Transverse colon (tissue), 4 donors: Measurements from ENCODE around the gene DDIT3. TPM values are rescaled to one million over a fixed set of nuclear protein-coding genes. Genes with fewer than 3 reads are reported as not detected.

Experiments
- DNase-seq: peaks from one replicate; pipeline ENCODE4 v3.0.0-alpha.2; 2019
- H3K27ac ChIP-seq, 4 donors: fragments of 200-600 bp; sonication (generic); 2 replicates each; pipeline ENCODE4 v1.5.1; 2016 to 2018; ENCODE audit warnings: inconsistent platforms in 4 of 4
- H3K27me3 ChIP-seq: fragments of 200-600 bp; sonication (generic); 2 replicates; pipeline ENCODE4 v1.5.1; 2017; ENCODE audit warnings: inconsistent platforms
- H3K36me3 ChIP-seq, 4 donors: fragments of 200-600 bp; sonication (generic); 2 replicates each; pipeline ENCODE4 v1.5.1; 2017 to 2019; ENCODE audit warnings: inconsistent platforms in 4 of 4
- H3K4me1 ChIP-seq, 4 donors: fragments of 200-600 bp; sonication (generic); 2 replicates each; pipeline ENCODE4 v1.5.1; 2017 to 2020; ENCODE audit warnings: inconsistent platforms in 4 of 4
- H3K4me3 ChIP-seq, 4 donors: fragments of 200-600 bp; sonication (generic); 1 replicate in 1 of 4; 2 replicates in 3 of 4; pipeline versions ENCODE4 v1.5.1 to v1.6.1; 2017 to 2019; ENCODE audit warnings: inconsistent platforms in 4 of 4
- H3K9me3 ChIP-seq, 2 donors: fragments of 200-600 bp; sonication (generic); 2 replicates each; pipeline ENCODE4 v1.5.1; 2017 to 2019; ENCODE audit warnings: inconsistent platforms in 2 of 2
- CTCF ChIP-seq, 5 experiments: fragments of 200-600 bp in 3 of 5; fragments of 450-650 bp in 2 of 5; sonication (generic) in 3 of 5; IDR thresholded peaks; 1 replicate in 2 of 5; 2 replicates in 3 of 5; pipeline ENCODE4 v1.5.1; 2016 to 2017; ENCODE audit warnings: antibody characterized with exemption in 5 of 5, inconsistent platforms in 3 of 5, mild to moderate bottlenecking in 2 of 5, moderate library complexity in 1 of 5
- EP300 ChIP-seq: sonication (generic); formaldehyde crosslinking; IDR thresholded peaks from one replicate; pipeline ENCODE4 v1.6.1; 2017; ENCODE audit warnings: antibody characterized with exemption, low read depth
- POLR2A ChIP-seq: fragments of 450-650 bp; IDR thresholded peaks from one replicate; pipeline ENCODE4 v1.6.1; 2016; ENCODE audit warnings: antibody characterized with exemption, mild to moderate bottlenecking, moderate library complexity
- POLR2AphosphoS5 ChIP-seq, 3 donors: sonication (generic); formaldehyde crosslinking; IDR thresholded peaks; one replicate each; pipeline ENCODE4 v1.6.1; 2016; ENCODE audit warnings: antibody characterized with exemption in 3 of 3
- whole genome bisulfite sequencing, 2 donors: methylation state at CpG; one replicate each; pipeline ENCODE4 v1.1.5; 2018; ENCODE audit warnings: low coverage in 1 of 2; 5-methylcytosine and 5-hydroxymethylcytosine counted together
- in situ Hi-C, 4 donors: fragments of 200-750 bp; cut with MboI; loops; one replicate each; pipeline versions ENCODE4 v1.15.0 to v1.15.1; 2017; ENCODE audit warnings: low sequenced_read_pairs in 3 of 4, low pct_ligation_motif_present in 1 of 4, low pct_unique_long_range_greater_than_20kb in 1 of 4
- intact Hi-C: fragments of 100-400 bp; cut with DNase I; formaldehyde crosslinking; loops from one replicate; pipeline ENCODE4 v1.15.1; 2023; ENCODE audit warnings: low total_unique reads
- small RNA-seq, 4 donors: library from RNA; depleted of rRNA; stranded (forward); fragments of <200 nt; gene quantifications; one replicate each; pipeline ENCODE3, GENCODE V24; 2016
- total RNA-seq, 4 donors: library from RNA; depleted of rRNA; stranded (reverse); fragments of >200 nt; gene quantifications; one replicate each; pipeline ENCODE4 v1.1.0, GENCODE V29; 2016

Gene DDIT3
- total RNA-seq, 4 donors from 2014 or later: 27.6 to 338 (median 67.6) TPM

GRCh38 chr12:57469296-57470164, 50.8 kb downstream of the DDIT3 start:
- Histone ChIP-seq H3K4me1 (peaks cover 0 to 14% (median 4%) of the 10 kb centered on the region in 4 donors), H3K9me3 (no peaks in the 10 kb centered on the region), H3K36me3 (no peaks in the 10 kb centered on the region), H3K27me3 (peaks cover 44% of the 10 kb centered on the region), H3K4me3 (no peak overlapping the region), H3K27ac (no peak overlapping the region)
- TF ChIP-seq POLR2A (no peak), CTCF (IDR thresholded peaks at IDR 0.05) (no peak), POLR2AphosphoS5 (IDR thresholded peaks at IDR 0.05) (no peak), EP300 (no peak)
- WGBS, 2 donors: 91% methylated on average over 10 of the region's 10 CpGs; no CpG with 5 or more reads in 1 of the 2 donors
- intact Hi-C loops: no loop called here
- in situ Hi-C loops: loop anchor here in 1 of 4 donors (5.0 kb wide), 1 partner anchor 158 kb away; no protein-coding TSS in a partner anchor
- DNase-seq: no peak

- in situ Hi-C loops: loop anchor here in 1 of 4 donors (5.0 kb wide), 1 partner anchor 159 kb away; no protein-coding TSS in a partner anchor
- no peak for DNase-seq
- Histone ChIP-seq H3K36me3 (no peaks in the 10 kb centered on the region), H3K27me3 (peaks cover 29% of the 10 kb centered on the region), H3K4me1 (peaks cover 0 to 14% (median 4%) of the 10 kb centered on the region in 4 donors), H3K9me3 (no peaks in the 10 kb centered on the region), H3K4me3 (no peak overlapping the region), H3K27ac (no peak overlapping the region)
- 88% methylated on average over 11 of the region's 11 CpGs; no CpG with 5 or more reads in 1 of the 2 donors for WGBS, 2 donors
- intact Hi-C loops: no loop called here
- TF ChIP-seq EP300 (no peak), POLR2AphosphoS5 (IDR thresholded peaks at IDR 0.05) (no peak), CTCF (IDR thresholded peaks at IDR 0.05) (no peak), POLR2A (no peak)
These were observed 52.4 kb downstream of the DDIT3 start for GRCh38 chr12:57467915-57468314.

GRCh38 chr12:57467212-57467874, 53.0 kb downstream of the DDIT3 start:
- Histone ChIP-seq H3K4me3 (no peak overlapping the region), H3K36me3 (no peaks in the 10 kb centered on the region), H3K9me3 (no peaks in the 10 kb centered on the region), H3K27me3 (peaks cover 23% of the 10 kb centered on the region), H3K4me1 (peaks cover 0 to 20% (median 7%) of the 10 kb centered on the region in 4 donors), H3K27ac (no peak overlapping the region)
- intact Hi-C loops (no loop called here), in situ Hi-C loops (loop anchor here in 1 of 4 donors (5.0 kb wide), 1 partner anchor 160 kb away; no protein-coding TSS in a partner anchor)
- WGBS, 2 donors: 81 to 93% methylated on average over 2 to 12 of the region's 12 CpGs
- no peak for TF ChIP-seq CTCF (IDR thresholded peaks at IDR 0.05)
- no peak for TF ChIP-seq POLR2A
- TF ChIP-seq EP300: no peak
- TF ChIP-seq POLR2AphosphoS5 (IDR thresholded peaks at IDR 0.05): no peak
- no peak for DNase-seq

Small RNAs within 50 kb of the gene (small RNA-seq; reads per million reads assigned to genes)
- 0 to 0.18 (median 0.07) reads per million in 4 donors for gene MIR616

Other genes starting within 250 kb of the DDIT3 start
- 10 to 100 TPM; 26.3 to 56.9 (median 33.3) TPM for gene R3HDM2, start 89.5 kb downstream of the DDIT3 start, total RNA-seq
- gene INHBC, start 85.7 kb downstream of the DDIT3 start, total RNA-seq: not detected
- not detected for gene INHBE, start 65.2 kb downstream of the DDIT3 start, total RNA-seq
- 1 to 10 TPM in 1 of 4 donors, under 1 TPM in 2, not detected in 1; 0.41 to 1.2 (median 0.79) TPM for gene GLI1, start 60.7 kb downstream of the DDIT3 start, total RNA-seq
- 10 to 100 TPM in 3 of 4 donors, not detected in 1; 11.7 to 87.2 (median 27.3) TPM for gene ARHGAP9, start 40.6 kb downstream of the DDIT3 start, total RNA-seq
- gene MARS1, start 32.4 kb downstream of the DDIT3 start, total RNA-seq: 100 to 1,000 TPM in 2 of 4 donors, 10 to 100 TPM in 2; 39.0 to 184 (median 103) TPM
- gene MBD6, start 2.3 kb upstream of the DDIT3 start, total RNA-seq: 100 to 1,000 TPM in 1 of 4 donors, 10 to 100 TPM in 3; 36.6 to 155 (median 51.0) TPM
- gene DCTN2, start 26.7 kb upstream of the DDIT3 start, total RNA-seq: 100 to 1,000 TPM; 154 to 344 (median 175) TPM
- 1 to 10 TPM; 1.3 to 6.2 (median 1.6) TPM for gene KIF5A, start 29.5 kb upstream of the DDIT3 start, total RNA-seq
- gene PIP4K2C, start 70.7 kb upstream of the DDIT3 start, total RNA-seq: 100 to 1,000 TPM in 1 of 4 donors, 10 to 100 TPM in 3; 38.4 to 308 (median 45.8) TPM
- gene DTX3, start 84.3 kb upstream of the DDIT3 start, total RNA-seq: 10 to 100 TPM in 1 of 4 donors, 1 to 10 TPM in 3; 8.0 to 10.9 (median 9.6) TPM
- gene ARHGEF25, start 90.9 kb upstream of the DDIT3 start, total RNA-seq: 10 to 100 TPM in 3 of 4 donors, 1 to 10 TPM in 1; 6.6 to 35.9 (median 15.3) TPM
- 1 to 10 TPM in 2 of 4 donors, under 1 TPM in 1, not detected in 1; 0.68 to 6.4 (median 2.1) TPM for gene B4GALNT1, start 112.7 kb upstream of the DDIT3 start, total RNA-seq
- gene OS9, start 173.6 kb upstream of the DDIT3 start, total RNA-seq: 100 to 1,000 TPM; 187 to 362 (median 249) TPM
- 100 to 1,000 TPM in 1 of 4 donors, 1 to 10 TPM in 3; 1.2 to 125 (median 5.6) TPM for gene AGAP2, start 218.2 kb upstream of the DDIT3 start, total RNA-seq
- gene TSPAN31, start 224.5 kb upstream of the DDIT3 start, total RNA-seq: 10 to 100 TPM; 20.6 to 73.3 (median 42.8) TPM
- gene CDK4, start 231.8 kb upstream of the DDIT3 start, total RNA-seq: 100 to 1,000 TPM in 1 of 4 donors, 10 to 100 TPM in 3; 20.9 to 194 (median 47.8) TPM
- gene MARCHF9, start 234.6 kb upstream of the DDIT3 start, total RNA-seq: 10 to 100 TPM in 2 of 4 donors, 1 to 10 TPM in 2; 1.5 to 24.1 (median 9.5) TPM
- 1 to 10 TPM in 2 of 4 donors, under 1 TPM in 1, not detected in 1; 0.40 to 2.5 (median 2.3) TPM for gene CYP27B1, start 246.6 kb upstream of the DDIT3 start, total RNA-seq